ENCODE results near the gene MCCC1.

DNA sequence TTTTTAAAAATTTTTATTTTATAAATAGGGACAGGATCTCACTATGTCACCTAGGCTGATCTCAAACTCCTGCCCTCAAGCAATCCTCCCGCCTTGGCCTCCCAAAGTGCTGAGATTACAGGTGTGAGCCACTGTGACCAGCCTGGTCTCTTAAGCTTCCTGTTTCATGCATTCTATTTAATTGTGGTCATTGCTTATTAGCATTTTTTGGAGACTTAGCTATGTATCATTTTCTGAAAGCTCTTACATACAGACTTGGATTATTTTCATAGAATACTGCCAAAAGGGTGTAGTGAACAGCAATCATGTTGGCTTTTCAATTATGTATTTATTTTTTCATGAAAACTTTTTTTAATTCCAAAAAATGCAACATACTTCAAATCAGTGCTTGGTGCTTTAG lies 67.5 kb downstream of the MCCC1 start:
- TF ChIP-seq, protein P1, sequence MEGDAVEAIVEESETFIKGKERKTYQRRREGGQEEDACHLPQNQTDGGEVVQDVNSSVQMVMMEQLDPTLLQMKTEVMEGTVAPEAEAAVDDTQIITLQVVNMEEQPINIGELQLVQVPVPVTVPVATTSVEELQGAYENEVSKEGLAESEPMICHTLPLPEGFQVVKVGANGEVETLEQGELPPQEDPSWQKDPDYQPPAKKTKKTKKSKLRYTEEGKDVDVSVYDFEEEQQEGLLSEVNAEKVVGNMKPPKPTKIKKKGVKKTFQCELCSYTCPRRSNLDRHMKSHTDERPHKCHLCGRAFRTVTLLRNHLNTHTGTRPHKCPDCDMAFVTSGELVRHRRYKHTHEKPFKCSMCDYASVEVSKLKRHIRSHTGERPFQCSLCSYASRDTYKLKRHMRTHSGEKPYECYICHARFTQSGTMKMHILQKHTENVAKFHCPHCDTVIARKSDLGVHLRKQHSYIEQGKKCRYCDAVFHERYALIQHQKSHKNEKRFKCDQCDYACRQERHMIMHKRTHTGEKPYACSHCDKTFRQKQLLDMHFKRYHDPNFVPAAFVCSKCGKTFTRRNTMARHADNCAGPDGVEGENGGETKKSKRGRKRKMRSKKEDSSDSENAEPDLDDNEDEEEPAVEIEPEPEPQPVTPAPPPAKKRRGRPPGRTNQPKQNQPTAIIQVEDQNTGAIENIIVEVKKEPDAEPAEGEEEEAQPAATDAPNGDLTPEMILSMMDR (IDR thresholded peaks at IDR 0.05): no peak
- no peak for TF ChIP-seq POLR2A (IDR thresholded peaks at IDR 0.05)
